ENCODE measurements around the gene BCL7C.

DNA sequence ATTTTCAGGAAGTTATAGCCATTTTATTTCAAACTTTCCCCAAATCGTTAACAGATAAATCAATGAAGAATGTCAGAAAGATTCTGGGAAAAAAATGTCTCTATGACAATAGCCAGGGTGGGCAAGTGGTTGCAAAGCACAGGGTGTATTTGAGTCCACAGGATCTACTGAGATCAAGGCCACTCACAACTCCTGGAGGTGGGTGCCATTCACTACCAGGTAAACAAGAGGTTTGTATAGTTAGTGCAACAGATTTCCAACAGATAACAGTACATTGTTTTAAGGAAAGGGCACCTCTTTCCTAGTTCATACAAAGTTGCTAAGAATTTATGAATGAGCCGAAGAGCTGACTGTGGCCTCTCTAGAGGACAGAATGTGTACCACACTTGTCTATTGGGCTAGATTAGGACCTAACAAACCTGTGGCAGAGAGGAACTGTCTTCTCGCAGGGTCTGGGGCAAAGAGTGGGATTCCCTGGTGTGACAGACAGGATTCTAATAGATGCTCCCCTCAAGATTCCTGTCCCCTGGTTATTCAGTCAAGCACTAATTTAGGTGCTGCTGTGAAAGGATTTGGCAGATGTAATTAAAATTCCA is 54.9 kb downstream of the BCL7C start:
- no peak for TF ChIP-seq YY1 (IDR thresholded peaks at IDR 0.05; ENCODE audit: low read depth)
- TF ChIP-seq, protein P1, sequence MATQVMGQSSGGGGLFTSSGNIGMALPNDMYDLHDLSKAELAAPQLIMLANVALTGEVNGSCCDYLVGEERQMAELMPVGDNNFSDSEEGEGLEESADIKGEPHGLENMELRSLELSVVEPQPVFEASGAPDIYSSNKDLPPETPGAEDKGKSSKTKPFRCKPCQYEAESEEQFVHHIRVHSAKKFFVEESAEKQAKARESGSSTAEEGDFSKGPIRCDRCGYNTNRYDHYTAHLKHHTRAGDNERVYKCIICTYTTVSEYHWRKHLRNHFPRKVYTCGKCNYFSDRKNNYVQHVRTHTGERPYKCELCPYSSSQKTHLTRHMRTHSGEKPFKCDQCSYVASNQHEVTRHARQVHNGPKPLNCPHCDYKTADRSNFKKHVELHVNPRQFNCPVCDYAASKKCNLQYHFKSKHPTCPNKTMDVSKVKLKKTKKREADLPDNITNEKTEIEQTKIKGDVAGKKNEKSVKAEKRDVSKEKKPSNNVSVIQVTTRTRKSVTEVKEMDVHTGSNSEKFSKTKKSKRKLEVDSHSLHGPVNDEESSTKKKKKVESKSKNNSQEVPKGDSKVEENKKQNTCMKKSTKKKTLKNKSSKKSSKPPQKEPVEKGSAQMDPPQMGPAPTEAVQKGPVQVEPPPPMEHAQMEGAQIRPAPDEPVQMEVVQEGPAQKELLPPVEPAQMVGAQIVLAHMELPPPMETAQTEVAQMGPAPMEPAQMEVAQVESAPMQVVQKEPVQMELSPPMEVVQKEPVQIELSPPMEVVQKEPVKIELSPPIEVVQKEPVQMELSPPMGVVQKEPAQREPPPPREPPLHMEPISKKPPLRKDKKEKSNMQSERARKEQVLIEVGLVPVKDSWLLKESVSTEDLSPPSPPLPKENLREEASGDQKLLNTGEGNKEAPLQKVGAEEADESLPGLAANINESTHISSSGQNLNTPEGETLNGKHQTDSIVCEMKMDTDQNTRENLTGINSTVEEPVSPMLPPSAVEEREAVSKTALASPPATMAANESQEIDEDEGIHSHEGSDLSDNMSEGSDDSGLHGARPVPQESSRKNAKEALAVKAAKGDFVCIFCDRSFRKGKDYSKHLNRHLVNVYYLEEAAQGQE (IDR thresholded peaks at IDR 0.05; ENCODE audit: low read depth): no peak

Data from Ishikawa (cell line).